AG09319 (cell line): ENCODE results near the gene POLR2E.

Experiments
- DNase-seq: peaks from one replicate; pipeline ENCODE4 v3.0.0-alpha.2; 2010; ENCODE audit warnings: low read depth; ENCODE audit errors: extremely low read depth
- CTCF ChIP-seq: IDR thresholded peaks from 2 replicates; pipeline ENCODE4 v1.5.1; 2011; ENCODE audit warnings: low read depth, mild to moderate bottlenecking, inconsistent platforms, low read length, moderate library complexity

The POLR2E gene

DNA sequence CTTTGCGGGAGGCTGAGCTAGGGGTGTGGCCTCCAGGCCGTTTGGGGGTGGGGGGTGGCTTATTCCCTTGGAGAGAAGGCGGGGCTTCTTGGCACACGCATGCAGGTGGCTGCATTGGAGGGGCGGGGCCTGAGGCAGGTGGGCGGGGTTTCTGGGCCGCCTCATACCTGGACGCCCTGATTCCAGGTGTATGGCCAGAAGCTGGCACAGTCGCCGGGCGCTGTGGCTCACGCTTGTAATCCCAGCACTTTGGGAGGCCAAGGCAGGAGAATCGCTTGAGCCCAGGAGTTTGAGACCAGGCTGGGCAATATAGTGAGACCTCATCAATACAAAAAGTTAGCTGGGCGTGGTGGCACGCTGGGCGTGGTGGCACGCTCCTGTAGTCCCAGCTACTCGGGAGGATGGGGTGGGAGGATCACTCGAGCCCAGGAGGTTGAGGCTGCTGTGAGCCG, 47.5 kb downstream of the POLR2E start:
- no peak for TF ChIP-seq CTCF

GRCh38 chr19:1046836-1047695, 48.1 kb downstream of the POLR2E start:
- TF ChIP-seq CTCF = no peak
- DNase-seq = no peak

More for the DNA sequence above, 47.5 kb downstream of the POLR2E start:
- DNase-seq = no peak

- no peak for DNase-seq
- TF ChIP-seq CTCF = no peak
Observed at GRCh38 chr19:1046117-1046626, 49.0 kb downstream of the POLR2E start.

DNA sequence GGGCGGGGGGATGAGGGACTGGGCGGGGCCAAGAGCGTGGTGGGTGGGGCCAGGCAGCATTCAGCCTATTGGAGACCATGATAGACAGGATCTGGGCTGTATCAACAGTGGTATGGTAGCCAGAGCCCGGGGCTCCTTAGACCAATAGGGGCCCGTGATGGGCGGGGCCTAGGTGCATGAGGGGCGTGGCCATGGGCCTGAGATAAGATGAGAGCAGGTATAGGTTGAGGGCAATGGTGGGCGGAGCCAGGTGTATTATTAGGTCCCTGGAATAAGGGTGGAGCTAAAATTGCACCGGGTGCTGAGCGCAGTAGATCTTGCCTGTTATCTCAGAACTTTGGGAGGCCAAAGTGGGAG, 50.0 kb downstream of the POLR2E start:
- no peak for DNase-seq
- TF ChIP-seq CTCF = no peak

GRCh38 chr19:1042689-1043511, 52.3 kb downstream of the POLR2E start:
- no peak for DNase-seq
- TF ChIP-seq CTCF = no peak

DNA sequence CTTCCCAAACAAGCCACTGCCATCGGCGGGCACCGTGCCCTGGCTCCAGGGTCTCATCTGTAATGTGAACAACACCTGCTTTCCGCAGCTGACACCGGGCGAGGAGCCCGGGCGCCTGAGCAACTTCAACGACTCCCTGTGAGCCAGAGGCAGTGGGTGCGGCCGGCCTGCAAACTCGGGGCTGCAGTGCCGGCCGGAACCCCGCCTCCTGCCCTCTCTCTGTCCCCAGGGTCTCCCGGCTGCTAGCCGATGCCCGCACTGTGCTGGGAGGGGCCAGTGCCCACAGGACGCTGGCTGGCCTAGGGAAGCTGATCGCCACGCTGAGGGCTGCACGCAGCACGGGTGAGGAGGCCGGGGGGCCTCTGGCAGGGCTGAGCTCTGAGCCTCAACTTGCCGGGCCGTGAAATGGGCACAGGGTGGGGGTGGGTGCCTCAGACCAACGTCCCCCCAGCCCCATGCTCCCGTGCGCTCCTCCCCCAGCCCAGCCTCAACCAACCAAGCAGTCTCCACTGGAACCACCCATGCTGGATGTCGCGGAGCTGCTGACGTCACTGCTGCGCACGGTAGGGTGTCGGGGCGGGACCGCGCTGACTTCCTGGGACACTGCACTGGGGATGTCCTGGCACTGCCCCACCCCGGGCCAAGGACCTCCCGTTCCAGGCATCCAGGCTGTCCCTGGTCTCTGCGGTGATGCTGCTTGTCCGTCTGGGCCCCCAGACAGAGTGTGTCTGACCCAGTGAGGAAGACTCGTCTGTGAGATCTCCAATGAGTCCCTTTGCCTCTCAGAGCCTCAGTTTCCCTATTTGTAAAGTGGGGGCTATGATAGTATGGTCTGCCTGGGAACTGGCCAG, 53.1 kb downstream of the POLR2E start:
- TF ChIP-seq CTCF = no peak
- no peak for DNase-seq
